ENCODE measurements around the gene TDRD12. TPM values are rescaled to one million over a fixed set of nuclear protein-coding genes. Genes with fewer than 3 reads are reported as not detected.
"Not testable (repeated sequence)": the region's sequence is repeated elsewhere in the genome, so short reads cannot be mapped to it uniquely, and the experiment has no call there.

TDRD12 gene
- total and polyA plus RNA-seq, 2 experiments from 2014 or later = 0.68 to 2.8 TPM

DNA sequence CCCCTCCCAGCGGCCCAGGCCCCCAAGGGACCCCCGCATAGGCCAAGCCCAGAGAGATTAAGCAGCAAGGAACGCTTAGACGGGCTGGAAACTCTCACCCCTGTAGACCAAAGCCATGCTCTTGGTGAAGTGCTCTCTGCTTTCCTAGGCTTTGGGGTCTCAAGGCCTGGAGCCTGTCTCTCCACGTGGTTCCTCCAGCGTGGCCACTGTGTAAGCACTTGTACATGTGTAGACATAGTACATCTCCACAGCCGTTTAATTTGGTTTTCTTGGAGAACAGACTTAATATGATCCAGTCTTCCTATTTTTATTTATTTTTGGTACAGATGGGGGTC, 26.9 kb upstream of the TDRD12 start (continued):
- TF ChIP-seq CTCF (conservative IDR thresholded peaks at IDR 0.05; ENCODE audit: low read depth in 2 of 2) = no peak
- no peak for TF ChIP-seq STAT1 (IDR thresholded peaks at IDR 0.05; ENCODE audit: unreplicated experiment)
- no peak for TF ChIP-seq CREB1 (CRISPR knock-in tag; IDR thresholded peaks at IDR 0.05; ENCODE audit: low read depth)
- TF ChIP-seq JUNB (IDR thresholded peaks at IDR 0.05; ENCODE audit: unreplicated experiment) = no peak
- no peak for TF ChIP-seq ZNF331 (CRISPR knock-in tag; IDR thresholded peaks at IDR 0.05; ENCODE audit: low read depth)
- no peak for TF ChIP-seq NANOG (IDR thresholded peaks at IDR 0.05; ENCODE audit: borderline replicate concordance)
- TF ChIP-seq ZNF462 (CRISPR knock-in tag; IDR thresholded peaks at IDR 0.05) = no peak
- TF ChIP-seq EZH2phosphoT487 (IDR thresholded peaks at IDR 0.05; ENCODE audit: unreplicated experiment) = no peak

DNA sequence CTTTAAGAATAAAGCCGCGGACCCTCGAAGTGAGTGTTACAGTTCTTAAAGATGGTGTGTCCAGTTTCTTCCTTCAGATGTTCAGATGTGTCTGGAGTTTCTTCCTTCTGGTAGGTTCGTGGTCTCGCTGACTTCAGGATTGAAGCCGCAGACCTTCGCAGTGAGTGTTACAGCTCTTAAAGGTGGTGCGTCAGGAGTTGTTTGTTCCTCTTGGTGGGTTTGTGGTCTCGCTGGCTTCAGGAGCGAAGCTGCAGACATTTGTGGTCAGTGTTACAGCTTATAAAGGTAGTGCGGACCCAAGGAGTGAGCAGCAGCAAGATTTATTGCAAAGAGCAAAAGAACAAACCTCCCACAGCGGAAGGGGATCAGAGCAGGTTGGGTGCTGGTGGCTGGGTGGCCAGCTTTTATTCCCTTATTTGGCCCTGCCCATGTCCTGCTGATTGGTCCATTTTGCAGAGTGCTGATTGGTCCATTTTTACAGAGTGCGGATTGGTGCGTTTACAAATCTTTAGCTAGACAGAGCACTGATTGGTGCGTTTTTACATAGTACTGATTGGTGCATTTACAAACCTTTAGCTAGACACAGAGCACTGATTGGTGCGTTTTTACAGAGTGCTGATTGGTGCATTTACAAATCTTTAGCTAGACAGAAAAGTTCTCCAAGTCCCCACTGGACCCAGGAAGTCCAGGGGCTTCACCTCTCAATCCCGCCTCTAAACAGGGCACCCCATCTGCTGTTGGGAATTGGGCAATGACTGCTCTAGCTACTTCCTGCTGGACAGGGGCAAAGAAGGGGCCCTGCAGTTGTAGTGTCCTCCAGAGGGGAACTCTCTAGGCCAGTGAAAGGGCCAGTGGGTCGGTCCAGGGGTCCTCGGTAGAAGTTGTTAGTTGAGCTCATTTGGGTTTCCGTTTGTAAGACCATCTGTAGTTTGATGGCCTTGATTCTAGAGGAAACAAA, 26.1 kb upstream of the TDRD12 start:
- H3K4me2 ChIP-seq; ATAC-seq; H2AFZ ChIP-seq; H3F3A ChIP-seq (replicated peaks; ENCODE audit: low read depth); H3K36me3 ChIP-seq (ENCODE audit: insufficient read depth); DNase-seq (ENCODE audit: low spot score); H3K27ac ChIP-seq (ENCODE audit: low read depth); H3K79me2 ChIP-seq (replicated peaks; ENCODE audit: insufficient read depth); H3K27ac Mint-ChIP-seq; H3K9me3 Mint-ChIP-seq; H3K9me2 ChIP-seq (ENCODE audit: insufficient read depth); H4K20me1 ChIP-seq (replicated peaks; ENCODE audit: insufficient read depth): not testable (repeated sequence)
- Histone ChIP-seq H3K4me3 (peak overlapping the region; percentile 58; the same call in 1 of the 2 replicates), H3K27me3 (ENCODE audit: insufficient read depth) (peaks cover 29% of the 10 kb centered on the region), H3K4me1 (ENCODE audit: insufficient read depth) (peaks cover 11% of the 10 kb centered on the region)
- H3K4me3 Mint-ChIP-seq = peak overlapping the region; percentile 69
- peaks cover 15% of the 10 kb centered on the region for H3K27me3 Mint-ChIP-seq (ENCODE audit: insufficient read depth, low read depth, poor library complexity)
- peaks cover 19% of the 10 kb centered on the region for H3K36me3 Mint-ChIP-seq (ENCODE audit: low read depth)
- peaks cover 21% of the 10 kb centered on the region for H3K4me1 Mint-ChIP-seq

DNA sequence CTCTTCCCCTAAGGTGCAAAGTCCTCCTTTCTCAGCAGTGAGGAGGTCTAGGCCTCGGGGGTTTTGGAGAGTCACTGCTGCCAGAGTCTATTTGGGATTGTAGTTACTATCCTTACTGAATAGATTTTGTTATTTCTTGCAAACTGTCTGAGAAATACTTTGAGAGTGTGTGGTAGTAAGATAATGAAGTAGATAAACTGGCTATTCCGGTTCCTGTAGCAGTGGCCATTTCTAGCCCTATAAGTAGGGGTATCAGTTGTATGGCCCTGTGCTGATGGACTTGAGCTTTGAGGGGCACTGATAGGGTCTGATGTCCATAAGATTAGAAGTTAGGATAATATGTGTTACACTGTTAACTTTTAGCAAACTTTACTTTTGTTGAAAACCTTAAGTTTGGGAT, 25.3 kb upstream of the TDRD12 start:
- H3K4me2 ChIP-seq; H2AFZ ChIP-seq; H3K79me2 ChIP-seq (replicated peaks; ENCODE audit: insufficient read depth); H3K4me3 Mint-ChIP-seq; H3K27ac ChIP-seq (ENCODE audit: low read depth); H3F3A ChIP-seq (replicated peaks; ENCODE audit: low read depth); H3K36me3 ChIP-seq (ENCODE audit: insufficient read depth); H3K9me2 ChIP-seq (ENCODE audit: insufficient read depth); ATAC-seq; H4K20me1 ChIP-seq (replicated peaks; ENCODE audit: insufficient read depth); DNase-seq (ENCODE audit: low spot score); H3K27ac Mint-ChIP-seq; H3K4me3 ChIP-seq: not testable (repeated sequence)
- Mint-ChIP-seq H3K4me1 (peaks cover 23% of the 10 kb centered on the region), H3K36me3 (ENCODE audit: low read depth) (peaks cover 23% of the 10 kb centered on the region), H3K27me3 (ENCODE audit: insufficient read depth, low read depth, poor library complexity) (peaks cover 18% of the 10 kb centered on the region), H3K9me3 (peaks cover 12% of the 10 kb centered on the region; the same call in 2 of the 3 replicates)
- Histone ChIP-seq H3K27me3 (ENCODE audit: insufficient read depth) (peaks cover 29% of the 10 kb centered on the region), H3K4me1 (ENCODE audit: insufficient read depth) (peaks cover 17% of the 10 kb centered on the region)
